SK-N-SH (cell line): ENCODE results near the gene POU6F1. TPM values are rescaled to one million over a fixed set of nuclear protein-coding genes. Genes with fewer than 3 reads are reported as not detected.

Source experiments
- CTCF ChIA-PET: fragments of 300-600, 350-600 bp; formaldehyde crosslinking; extraction: SDS; loops from one replicate; lab custom pipeline; 2021; lab: Yijun Ruan, JAX
- POLR2A ChIA-PET: fragments of 350-600 bp; sonication (Branson Sonifier 250); formaldehyde crosslinking; extraction: SDS; loops from one replicate; lab custom pipeline; 2020; ENCODE audit warnings: antibody characterized with exemption, inconsistent platforms; lab: Yijun Ruan, JAX
- DNase-seq: peaks from one replicate; pipeline ENCODE4 v3.0.0; 2012
- H2AFZ ChIP-seq: fragments of 200-600 bp; sonication (generic); 2 replicates; pipeline ENCODE4 v1.8.1; 2016; ENCODE audit warnings: antibody characterized with exemption, mild to moderate bottlenecking, low read depth
- H3F3A ChIP-seq: fragments of 200-600 bp; sonication (generic); replicated peaks from 2 replicates; pipeline ENCODE3; 2016; ENCODE audit warnings: antibody characterized with exemption, mild to moderate bottlenecking; ENCODE audit not compliant: insufficient read depth
- H3K27ac ChIP-seq, 2 experiments: fragments of 200-500 bp in 1 of 2; fragments of 200-600 bp in 1 of 2; sonication (Bioruptor generic) in 1 of 2; sonication (generic), shearing (Covaris generic) in 1 of 2; 2 replicates each; pipeline versions ENCODE4 v1.5.1 to v1.6.1; 2014 to 2016; ENCODE audit warnings: low read depth in 2 of 2, inconsistent platforms in 1 of 2, low read length in 1 of 2, mild to moderate bottlenecking in 1 of 2, mixed read lengths in 1 of 2
- H3K27me3 ChIP-seq: fragments of 200-600 bp; sonication (generic), shearing (Covaris generic); 2 replicates; pipeline ENCODE4 v1.6.1; 2016; ENCODE audit warnings: mixed run types; ENCODE audit not compliant: insufficient read depth
- H3K36me3 ChIP-seq, 2 experiments: fragments of 200-500 bp in 1 of 2; fragments of 200-600 bp in 1 of 2; sonication (Bioruptor generic) in 1 of 2; sonication (generic) in 1 of 2; replicated peaks in 1 of 2; 2 replicates each; pipeline versions ENCODE3 to v1.5.1; 2014 to 2016; ENCODE audit warnings: low read length in 1 of 2, mild to moderate bottlenecking in 1 of 2; ENCODE audit not compliant: insufficient read depth in 2 of 2, control insufficient read depth in 1 of 2
- H3K4me1 ChIP-seq, 2 experiments: fragments of 200-500 bp in 1 of 2; fragments of 200-600 bp in 1 of 2; sonication (Bioruptor generic) in 1 of 2; sonication (generic), shearing (Covaris generic) in 1 of 2; 2 replicates each; pipeline versions ENCODE4 v1.5.1 to v1.6.1; 2014 to 2016; ENCODE audit warnings: low read depth in 1 of 2, low read length in 1 of 2, mixed run types in 1 of 2; ENCODE audit not compliant: insufficient read depth in 2 of 2, control insufficient read depth in 1 of 2
- H3K4me2 ChIP-seq: fragments of 200-600 bp; sonication (generic), shearing (Covaris generic); 2 replicates; pipeline ENCODE4 v1.6.1; 2017; ENCODE audit warnings: mixed run types
- H3K4me3 ChIP-seq, 2 experiments: fragments of 200-500 bp in 1 of 2; fragments of 200-600 bp in 1 of 2; sonication (Bioruptor generic) in 1 of 2; sonication (generic), shearing (Covaris generic) in 1 of 2; 2 replicates each; pipeline versions ENCODE4 v1.5.1 to v1.8.1; 2014 to 2016; ENCODE audit warnings: low read depth in 2 of 2, inconsistent platforms in 1 of 2, low read length in 1 of 2, mild to moderate bottlenecking in 1 of 2, mixed read lengths in 1 of 2, moderate library complexity in 1 of 2
- H3K79me2 ChIP-seq: fragments of 200-600 bp; sonication (generic); 2 replicates; pipeline ENCODE4 v1.8.1; 2017; ENCODE audit warnings: mild to moderate bottlenecking; ENCODE audit not compliant: insufficient read depth
- H3K9ac ChIP-seq: fragments of 200-600 bp; sonication (generic); 2 replicates; pipeline ENCODE4 v1.6.1; 2017; ENCODE audit warnings: mixed run types
- H3K9me2 ChIP-seq: fragments of 200-600 bp; sonication (generic); 2 replicates; pipeline ENCODE4 v1.6.1; 2017; ENCODE audit warnings: mixed run types
- H3K9me3 ChIP-seq: fragments of 200-600 bp; sonication (generic); 2 replicates; pipeline ENCODE4 v1.6.1; 2017; ENCODE audit warnings: mixed run types, mild to moderate bottlenecking, moderate library complexity
- H4K20me1 ChIP-seq: fragments of 200-600 bp; sonication (generic); 2 replicates; pipeline ENCODE4 v1.6.1; 2017; ENCODE audit warnings: mild to moderate bottlenecking, mixed run types; ENCODE audit not compliant: insufficient read depth
- CHD2 ChIP-seq: fragments of 150-350 bp; IDR thresholded peaks from 2 replicates; pipeline ENCODE4 v1.6.1; 2018; ENCODE audit warnings: low read length; ENCODE audit not compliant: partially characterized antibody
- CTCF ChIP-seq: fragments of 200-600 bp; sonication (generic); IDR thresholded peaks from 2 replicates; pipeline ENCODE4 v1.6.1; 2017; ENCODE audit warnings: antibody characterized with exemption, mild to moderate bottlenecking, moderate library complexity
- EP300 ChIP-seq, 2 experiments: IDR thresholded peaks; 2 replicates each; pipeline versions ENCODE4 v1.4.0 to v1.6.1; 2012; ENCODE audit warnings: borderline replicate concordance in 1 of 2, low read depth in 1 of 2, low read length in 1 of 2
- EZH2phosphoT487 ChIP-seq: fragments of 200-600 bp; sonication (generic); IDR thresholded peaks from 2 replicates; pipeline ENCODE4 v1.6.1; 2017; ENCODE audit warnings: low read depth, mixed run types, mild to moderate bottlenecking, antibody characterized with exemption, moderate library complexity, borderline replicate concordance
- FOSL2 ChIP-seq: IDR thresholded peaks from 2 replicates; pipeline ENCODE4 v1.4.0; 2012; ENCODE audit warnings: low read depth, mild to moderate bottlenecking, moderate library complexity, borderline replicate concordance
- FOXJ3 ChIP-seq: sonication (generic); formaldehyde crosslinking; IDR thresholded peaks from 2 replicates; pipeline ENCODE4 v1.5.1; 2020; ENCODE audit warnings: mild to moderate bottlenecking, missing genetic modification reagents
- MAX ChIP-seq: IDR thresholded peaks from 2 replicates; pipeline ENCODE4 v1.4.0; 2012; ENCODE audit warnings: low read depth
- MXI1 ChIP-seq: IDR thresholded peaks from 2 replicates; pipeline ENCODE4 v1.6.1; 2012; ENCODE audit warnings: mild to moderate bottlenecking, low read depth, low read length, improper control_type of control experiment
- NFIC ChIP-seq: IDR thresholded peaks from 2 replicates; pipeline ENCODE4 v1.4.0; 2012; ENCODE audit warnings: borderline replicate concordance
- NRF1 ChIP-seq: IDR thresholded peaks from 2 replicates; pipeline ENCODE4 v1.6.1; 2012; ENCODE audit warnings: low read depth, mild to moderate bottlenecking, low read length
- RAD21 ChIP-seq: IDR thresholded peaks from 2 replicates; pipeline ENCODE4 v1.6.1; 2012; ENCODE audit warnings: mild to moderate bottlenecking, low read length
- RCOR1 ChIP-seq: fragments of 150-350 bp; IDR thresholded peaks from 2 replicates; pipeline ENCODE4 v1.6.1; 2017; ENCODE audit warnings: antibody characterized with exemption, low read length
- REST ChIP-seq: IDR thresholded peaks from 2 replicates; pipeline ENCODE4 v1.6.1; 2012; ENCODE audit warnings: mild to moderate bottlenecking, low read depth, low read length, moderate library complexity
- RXRA ChIP-seq: IDR thresholded peaks from 2 replicates; pipeline ENCODE4 v1.4.0; 2012; ENCODE audit warnings: low read depth, mild to moderate bottlenecking, borderline replicate concordance
- SIN3A ChIP-seq: IDR thresholded peaks from 2 replicates; pipeline ENCODE4 v1.6.1; 2012; ENCODE audit warnings: low read depth, mild to moderate bottlenecking, low read length, moderate library complexity, borderline replicate concordance
- SMC3 ChIP-seq: IDR thresholded peaks from 2 replicates; pipeline ENCODE4 v1.6.1; 2012; ENCODE audit warnings: low read depth, low read length, improper control_type of control experiment
- TCF12 ChIP-seq: IDR thresholded peaks from 2 replicates; pipeline ENCODE4 v1.4.0; 2012
- USF1 ChIP-seq: IDR thresholded peaks from 2 replicates; pipeline ENCODE4 v1.4.0; 2012; ENCODE audit warnings: low read depth, borderline replicate concordance
- YY1 ChIP-seq: IDR thresholded peaks from 2 replicates; pipeline ENCODE4 v1.4.0; 2012; ENCODE audit warnings: low read depth, mild to moderate bottlenecking
- WGBS: methylation state at CpG from one replicate; pipeline ENCODE4 v1.1.6; 2017; ENCODE audit warnings: low lambda C conversion rate; 5-methylcytosine and 5-hydroxymethylcytosine counted together
- polyA plus RNA-seq, 3 experiments: library from polyadenylated mRNA; depleted of rRNA; stranded (reverse); fragments of >200 nt; gene quantifications; 2 replicates each; pipeline ENCODE4 v1.2.3, GENCODE V29; 2012
- TF ChIP-seq, protein P1 (sequence below): fragments of 150-350 bp; IDR thresholded peaks from 2 replicates; pipeline ENCODE4 v1.6.1; 2017; ENCODE audit warnings: antibody characterized with exemption, low read length, low read depth, borderline replicate concordance
- TF ChIP-seq, protein P2 (sequence below): IDR thresholded peaks from 2 replicates; pipeline ENCODE4; 2012
- TF ChIP-seq, protein P3 (sequence below): IDR thresholded peaks from 2 replicates; pipeline ENCODE4 v1.4.0; 2012; ENCODE audit warnings: low read depth, borderline replicate concordance

The POU6F1 gene
- polyA plus RNA-seq, 1 of the 3 experiments (the other 2 are of a cell fraction) = 1.9 TPM

DNA sequence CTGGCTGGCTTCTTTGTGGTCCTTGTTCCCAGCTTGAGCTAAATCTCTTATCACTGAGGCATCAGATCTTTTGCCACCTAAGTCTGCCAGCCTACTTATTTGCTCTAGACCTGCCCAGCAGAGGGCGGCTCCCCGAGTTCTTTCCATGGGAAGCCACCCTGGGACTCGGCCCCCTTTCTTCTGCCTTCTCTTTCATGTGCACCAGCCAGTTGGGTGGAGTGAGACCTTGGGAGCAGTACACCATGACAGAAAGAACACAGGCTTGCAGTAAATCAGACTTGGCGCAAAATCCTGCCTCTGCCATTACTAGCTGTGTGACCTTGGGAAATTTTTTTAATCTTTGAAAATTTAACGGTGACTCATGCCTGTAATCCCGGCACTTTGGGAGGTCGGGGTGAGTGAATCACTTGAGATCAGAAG, 44.9 kb upstream of the POU6F1 start:
- peaks cover 18% of the 10 kb centered on the region for H3K79me2 ChIP-seq
- no peaks in the 10 kb centered on the region for H3K9me3 ChIP-seq
- peaks cover 0 to 5% of the 10 kb centered on the region in 2 experiments; a peak in 1 of 4 replicates for H3K4me1 ChIP-seq
- no peak overlapping the region for H3K9ac ChIP-seq
- H4K20me1 ChIP-seq = 0 out of 2 replicates have a peak, but pooled peaks cover 3% of the 10 kb centered on the region
- no peak overlapping the region; a peak in 1 of 4 replicates for H3K4me3 ChIP-seq
- CTCF ChIA-PET = interaction anchor here (0.6 to 2.8 kb wide), 9 partner anchors 9 to 269 kb away, joined by 3 to 11 read pairs (median 4); no protein-coding TSS in a partner anchor
- 50% methylated on average over 7 of the region's 7 CpGs for WGBS
- POLR2A ChIA-PET = interaction anchor here (0.7 kb wide), 1 partner anchor 268 kb away, joined by 4 read pairs; no protein-coding TSS in a partner anchor
- DNase-seq = no peak
- no peak overlapping the region for H3K4me2 ChIP-seq
- peak overlapping the region in 1 of 2 experiments; percentile 43; a peak in 2 of 4 replicates for H3K27ac ChIP-seq
- no peaks in the 10 kb centered on the region for H3K36me3 ChIP-seq
- peaks cover 3% of the 10 kb centered on the region for H3F3A ChIP-seq
- H3K9me2 ChIP-seq = no peaks in the 10 kb centered on the region
- H2AFZ ChIP-seq = no peak overlapping the region
- no peaks in the 10 kb centered on the region for H3K27me3 ChIP-seq
- TF ChIP-seq, protein P1, sequence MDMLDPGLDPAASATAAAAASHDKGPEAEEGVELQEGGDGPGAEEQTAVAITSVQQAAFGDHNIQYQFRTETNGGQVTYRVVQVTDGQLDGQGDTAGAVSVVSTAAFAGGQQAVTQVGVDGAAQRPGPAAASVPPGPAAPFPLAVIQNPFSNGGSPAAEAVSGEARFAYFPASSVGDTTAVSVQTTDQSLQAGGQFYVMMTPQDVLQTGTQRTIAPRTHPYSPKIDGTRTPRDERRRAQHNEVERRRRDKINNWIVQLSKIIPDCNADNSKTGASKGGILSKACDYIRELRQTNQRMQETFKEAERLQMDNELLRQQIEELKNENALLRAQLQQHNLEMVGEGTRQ = no peak
- TF ChIP-seq FOSL2 (peak; percentile 19; the same call in 1 of the 2 replicates), RAD21 (peak; percentile 18; the same call in 1 of the 2 replicates), MXI1 (no peak), FOXJ3 (no peak), YY1 (no peak), SMC3 (peak; percentile 29; the same call in 1 of the 2 replicates), CTCF (peak; percentile 51), EZH2phosphoT487 (no peak), MAX (no peak), CHD2 (no peak), REST (no peak), RXRA (no peak), EP300 (IDR thresholded peaks at IDR 0.05; ENCODE audit: borderline replicate concordance in 1 of 2, low read depth in 1 of 2, low read length in 1 of 2) (no peak), RCOR1 (no peak), USF1 (no peak), NFIC (no peak), SIN3A (no peak), TCF12 (no peak), NRF1 (no peak)
- TF ChIP-seq, protein P2, sequence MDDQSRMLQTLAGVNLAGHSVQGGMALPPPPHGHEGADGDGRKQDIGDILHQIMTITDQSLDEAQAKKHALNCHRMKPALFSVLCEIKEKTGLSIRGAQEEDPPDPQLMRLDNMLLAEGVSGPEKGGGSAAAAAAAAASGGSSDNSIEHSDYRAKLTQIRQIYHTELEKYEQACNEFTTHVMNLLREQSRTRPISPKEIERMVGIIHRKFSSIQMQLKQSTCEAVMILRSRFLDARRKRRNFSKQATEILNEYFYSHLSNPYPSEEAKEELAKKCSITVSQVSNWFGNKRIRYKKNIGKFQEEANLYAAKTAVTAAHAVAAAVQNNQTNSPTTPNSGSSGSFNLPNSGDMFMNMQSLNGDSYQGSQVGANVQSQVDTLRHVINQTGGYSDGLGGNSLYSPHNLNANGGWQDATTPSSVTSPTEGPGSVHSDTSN = no peak
- TF ChIP-seq, protein P3, sequence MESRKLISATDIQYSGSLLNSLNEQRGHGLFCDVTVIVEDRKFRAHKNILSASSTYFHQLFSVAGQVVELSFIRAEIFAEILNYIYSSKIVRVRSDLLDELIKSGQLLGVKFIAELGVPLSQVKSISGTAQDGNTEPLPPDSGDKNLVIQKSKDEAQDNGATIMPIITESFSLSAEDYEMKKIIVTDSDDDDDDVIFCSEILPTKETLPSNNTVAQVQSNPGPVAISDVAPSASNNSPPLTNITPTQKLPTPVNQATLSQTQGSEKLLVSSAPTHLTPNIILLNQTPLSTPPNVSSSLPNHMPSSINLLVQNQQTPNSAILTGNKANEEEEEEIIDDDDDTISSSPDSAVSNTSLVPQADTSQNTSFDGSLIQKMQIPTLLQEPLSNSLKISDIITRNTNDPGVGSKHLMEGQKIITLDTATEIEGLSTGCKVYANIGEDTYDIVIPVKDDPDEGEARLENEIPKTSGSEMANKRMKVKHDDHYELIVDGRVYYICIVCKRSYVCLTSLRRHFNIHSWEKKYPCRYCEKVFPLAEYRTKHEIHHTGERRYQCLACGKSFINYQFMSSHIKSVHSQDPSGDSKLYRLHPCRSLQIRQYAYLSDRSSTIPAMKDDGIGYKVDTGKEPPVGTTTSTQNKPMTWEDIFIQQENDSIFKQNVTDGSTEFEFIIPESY = no peak
